Measurements from ENCODE around the gene ITIH2.

Gene ITIH2

DNA sequence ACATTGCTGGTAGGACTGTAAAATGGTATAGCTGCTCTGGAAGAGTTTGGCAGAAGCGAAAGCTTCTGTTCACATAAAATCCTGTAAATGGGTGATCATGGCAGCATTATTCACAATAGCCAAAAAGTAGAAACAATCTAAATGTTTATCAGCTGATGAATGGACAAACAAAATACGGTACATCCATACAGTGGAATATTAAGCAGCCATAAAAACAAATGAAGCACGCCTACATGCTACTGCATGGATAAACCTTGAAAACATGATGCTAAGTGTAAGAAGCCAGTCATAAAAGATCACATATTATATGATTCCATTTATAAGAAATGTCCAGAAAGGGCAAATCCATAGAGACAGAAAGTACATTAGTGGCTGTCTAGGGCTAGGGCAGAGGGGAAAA, 52.0 kb downstream of the ITIH2 start:
- Histone ChIP-seq H2AFZ (ENCODE audit: low read depth, low read length) (no peak overlapping the region), H3K4me3 (ENCODE audit: low read depth in 1 of 2, low read length in 2 of 2) (no peak overlapping the region), H3K4me2 (ENCODE audit: insufficient read depth, low read length) (no peak overlapping the region), H3K9ac (ENCODE audit: low read depth, low read length) (no peak overlapping the region), H3K36me3 (ENCODE audit: insufficient read depth, low read length) (peaks cover 65% of the 10 kb centered on the region), H3K27ac (ENCODE audit: low read length) (no peak overlapping the region), H4K20me1 (ENCODE audit: insufficient read depth, low read length) (no peaks in the 10 kb centered on the region), H3K79me2 (ENCODE audit: insufficient read depth, low read length) (no peaks in the 10 kb centered on the region), H3K4me1 (ENCODE audit: insufficient read depth, low read length) (no peaks in the 10 kb centered on the region), H3K27me3 (ENCODE audit: insufficient read depth, low read length, poor library complexity) (no peaks in the 10 kb centered on the region), H3K9me3 (ENCODE audit: insufficient read depth, low read length, severe bottlenecking) (no peaks in the 10 kb centered on the region)
- TF ChIP-seq EZH2 (IDR thresholded peaks at IDR 0.05; ENCODE audit: borderline replicate concordance, low read depth, low read length, severe bottlenecking): no peak
- TF ChIP-seq, protein P1, sequence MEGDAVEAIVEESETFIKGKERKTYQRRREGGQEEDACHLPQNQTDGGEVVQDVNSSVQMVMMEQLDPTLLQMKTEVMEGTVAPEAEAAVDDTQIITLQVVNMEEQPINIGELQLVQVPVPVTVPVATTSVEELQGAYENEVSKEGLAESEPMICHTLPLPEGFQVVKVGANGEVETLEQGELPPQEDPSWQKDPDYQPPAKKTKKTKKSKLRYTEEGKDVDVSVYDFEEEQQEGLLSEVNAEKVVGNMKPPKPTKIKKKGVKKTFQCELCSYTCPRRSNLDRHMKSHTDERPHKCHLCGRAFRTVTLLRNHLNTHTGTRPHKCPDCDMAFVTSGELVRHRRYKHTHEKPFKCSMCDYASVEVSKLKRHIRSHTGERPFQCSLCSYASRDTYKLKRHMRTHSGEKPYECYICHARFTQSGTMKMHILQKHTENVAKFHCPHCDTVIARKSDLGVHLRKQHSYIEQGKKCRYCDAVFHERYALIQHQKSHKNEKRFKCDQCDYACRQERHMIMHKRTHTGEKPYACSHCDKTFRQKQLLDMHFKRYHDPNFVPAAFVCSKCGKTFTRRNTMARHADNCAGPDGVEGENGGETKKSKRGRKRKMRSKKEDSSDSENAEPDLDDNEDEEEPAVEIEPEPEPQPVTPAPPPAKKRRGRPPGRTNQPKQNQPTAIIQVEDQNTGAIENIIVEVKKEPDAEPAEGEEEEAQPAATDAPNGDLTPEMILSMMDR (IDR thresholded peaks at IDR 0.05; ENCODE audit: borderline replicate concordance, extremely low read depth, low read length, poor library complexity, severe bottlenecking): no peak
- no peak for DNase-seq
- no peak for ATAC-seq (ENCODE audit: insufficient read depth, low read depth)

DNA sequence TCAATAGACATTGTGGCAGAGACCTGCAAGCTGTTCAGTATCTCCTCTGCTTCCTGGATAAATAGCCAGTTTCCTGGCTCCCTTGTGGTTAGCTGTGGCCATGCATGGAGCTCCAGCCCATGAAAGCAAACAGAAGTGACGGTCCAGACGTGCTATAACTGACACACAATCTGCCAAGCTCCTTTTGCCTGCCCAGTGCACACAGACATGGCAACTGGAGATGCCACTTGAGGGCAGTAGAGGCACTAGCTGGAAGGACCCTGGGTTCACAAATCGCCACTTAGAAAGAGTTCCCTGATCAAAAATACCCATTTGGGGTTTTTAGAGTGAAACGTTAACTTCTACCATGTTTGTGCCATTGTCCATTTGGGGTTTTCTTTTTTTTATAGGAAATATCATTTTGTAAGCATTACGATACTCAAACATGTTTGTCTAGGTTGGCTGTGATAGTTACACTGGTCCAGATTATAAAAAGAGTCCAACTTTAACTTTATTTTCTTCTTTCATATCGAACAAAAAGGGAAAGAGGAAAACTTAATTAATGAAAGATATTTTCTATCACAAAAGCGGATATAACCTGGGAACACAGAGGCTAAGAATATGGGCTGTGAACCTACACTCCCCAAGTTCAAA, 53.4 kb downstream of the ITIH2 start:
- peak; percentile 28 for DNase-seq
- no peaks in the 10 kb centered on the region for H3K27me3 ChIP-seq (ENCODE audit: insufficient read depth, low read length, poor library complexity)
- H4K20me1 ChIP-seq (ENCODE audit: insufficient read depth, low read length): no peaks in the 10 kb centered on the region
- no peak overlapping the region for H3K9ac ChIP-seq (ENCODE audit: low read depth, low read length)
- TF ChIP-seq, protein P1 (IDR thresholded peaks at IDR 0.05; ENCODE audit: borderline replicate concordance, extremely low read depth, low read length, poor library complexity, severe bottlenecking): peak; percentile 69
- no peak for TF ChIP-seq EZH2 (IDR thresholded peaks at IDR 0.05; ENCODE audit: borderline replicate concordance, low read depth, low read length, severe bottlenecking)
- peaks cover 73% of the 10 kb centered on the region for H3K36me3 ChIP-seq (ENCODE audit: insufficient read depth, low read length)
- no peak overlapping the region for H2AFZ ChIP-seq (ENCODE audit: low read depth, low read length)
- no peaks in the 10 kb centered on the region for H3K4me1 ChIP-seq (ENCODE audit: insufficient read depth, low read length)
- peak; percentile 74 for ATAC-seq (ENCODE audit: insufficient read depth, low read depth)
- no peak overlapping the region for H3K4me3 ChIP-seq (ENCODE audit: low read depth in 1 of 2, low read length in 2 of 2)
- H3K9me3 ChIP-seq (ENCODE audit: insufficient read depth, low read length, severe bottlenecking): no peaks in the 10 kb centered on the region
- no peaks in the 10 kb centered on the region for H3K79me2 ChIP-seq (ENCODE audit: insufficient read depth, low read length)
- H3K4me2 ChIP-seq (ENCODE audit: insufficient read depth, low read length): no peak overlapping the region
- no peak overlapping the region for H3K27ac ChIP-seq (ENCODE audit: low read length)

- no peaks in the 10 kb centered on the region for H3K9me3 ChIP-seq (ENCODE audit: insufficient read depth, low read length, severe bottlenecking)
- no peaks in the 10 kb centered on the region for H4K20me1 ChIP-seq (ENCODE audit: insufficient read depth, low read length)
- no peaks in the 10 kb centered on the region for H3K4me1 ChIP-seq (ENCODE audit: insufficient read depth, low read length)
- H3K27me3 ChIP-seq (ENCODE audit: insufficient read depth, low read length, poor library complexity): no peaks in the 10 kb centered on the region
- H3K4me3 ChIP-seq (ENCODE audit: low read depth in 1 of 2, low read length in 2 of 2): no peak overlapping the region
- TF ChIP-seq EZH2 (IDR thresholded peaks at IDR 0.05; ENCODE audit: borderline replicate concordance, low read depth, low read length, severe bottlenecking): no peak
- TF ChIP-seq, protein P1 (IDR thresholded peaks at IDR 0.05; ENCODE audit: borderline replicate concordance, extremely low read depth, low read length, poor library complexity, severe bottlenecking): no peak
- no peak overlapping the region for H3K9ac ChIP-seq (ENCODE audit: low read depth, low read length)
- H2AFZ ChIP-seq (ENCODE audit: low read depth, low read length): no peak overlapping the region
- no peaks in the 10 kb centered on the region for H3K79me2 ChIP-seq (ENCODE audit: insufficient read depth, low read length)
- H3K27ac ChIP-seq (ENCODE audit: low read length): no peak overlapping the region
- H3K4me2 ChIP-seq (ENCODE audit: insufficient read depth, low read length): no peak overlapping the region
- no peak for DNase-seq
- ATAC-seq (ENCODE audit: insufficient read depth, low read depth): no peak
- peaks cover 77% of the 10 kb centered on the region for H3K36me3 ChIP-seq (ENCODE audit: insufficient read depth, low read length)
Measured at GRCh38 chr10:7763929-7764328, 60.8 kb downstream of the ITIH2 start.
